K562 (cell line): ENCODE data around the gene SIRT2. TPM values are rescaled to one million over a fixed set of nuclear protein-coding genes. Genes with fewer than 3 reads are reported as not detected.

Experiments
- ATAC-seq: fragments of 200-7000 bp; cut with Tn5 transposase; 3 replicates; pipeline ENCODE4 v1.9.1; 2020; ENCODE audit warnings: moderate library complexity
- BruUV-seq: library from RNA; stranded (reverse); fragments of 400-500 nt; replicated peaks from 2 replicates; lab custom pipeline; 2021; lab: Mats Ljungman, UMichigan
- CTCF ChIA-PET: fragments of 300-600 bp; formaldehyde crosslinking; extraction: SDS; loops from one replicate; lab custom pipeline; 2021; ENCODE audit warnings: low intra/inter-chr PET ratio; lab: Yijun Ruan, JAX
- POLR2A ChIA-PET: fragments of 300-600, 350-650 bp; sonication (Branson Sonifier 250); formaldehyde crosslinking; extraction: SDS; loops from one replicate; lab custom pipeline; 2021; ENCODE audit warnings: antibody characterized with exemption, inconsistent platforms; lab: Yijun Ruan, JAX
- DNase-seq, 4 experiments: peaks; one replicate each; pipeline versions ENCODE4 v3.0.0 to v3.0.0-alpha.2; 2011 to 2018; ENCODE audit warnings: low spot score in 3 of 4, mixed read lengths in 3 of 4; ENCODE audit errors: extremely low read depth in 1 of 4
- FAIRE-seq: peaks from 2 replicates; lab custom pipeline; 2011; peaks lifted over from hg19 to GRCh38; lab: Jason Lieb, UNC
- H2AFZ ChIP-seq: 2 replicates; pipeline ENCODE4 v1.6.0; 2011; ENCODE audit warnings: low read depth, low read length, control low read depth, inconsistent platforms
- H3K27ac ChIP-seq: fragments of 200-600 bp; 3 replicates; pipeline ENCODE4 v1.8.0; 2011; ENCODE audit warnings: low read depth, mild to moderate bottlenecking, control low read depth, inconsistent platforms, low read length, moderate library complexity, mixed read lengths; ENCODE audit errors: extremely low read depth
- H3K27me3 ChIP-seq, 2 experiments: fragments of 300-600 bp in 1 of 2; 2 replicates in 1 of 2; 3 replicates in 1 of 2; pipeline versions ENCODE4 v1.6.0 to v1.8.0; 2011; ENCODE audit warnings: inconsistent platforms in 2 of 2, low read length in 2 of 2, mild to moderate bottlenecking in 1 of 2, mixed read lengths in 1 of 2, moderate library complexity in 1 of 2; ENCODE audit not compliant: control insufficient read depth in 2 of 2, insufficient read depth in 2 of 2
- H3K36me3 ChIP-seq: fragments of 300-600 bp; 3 replicates; pipeline ENCODE4 v1.8.0; 2011; ENCODE audit warnings: mild to moderate bottlenecking, low read length, inconsistent platforms; ENCODE audit not compliant: control insufficient read depth, insufficient read depth
- H3K4me1 ChIP-seq, 2 experiments: fragments of 200-600 bp in 1 of 2; replicated peaks in 1 of 2; 2 replicates in 1 of 2; 3 replicates in 1 of 2; pipeline versions ENCODE4 v1.5.1 to v1.8.0; 2011; ENCODE audit warnings: inconsistent platforms in 2 of 2, low read length in 2 of 2, mild to moderate bottlenecking in 1 of 2, mixed read lengths in 1 of 2, moderate library complexity in 1 of 2; ENCODE audit not compliant: control insufficient read depth in 2 of 2, insufficient read depth in 2 of 2
- H3K4me2 ChIP-seq: 2 replicates; pipeline ENCODE4 v1.6.1; 2011; ENCODE audit warnings: low read length, control low read depth, inconsistent platforms, mixed read lengths; ENCODE audit not compliant: insufficient read depth
- H3K4me3 ChIP-seq: fragments of 200-600 bp; sonication (generic), shearing (Covaris generic); 2 replicates; pipeline ENCODE4 v1.5.1; 2016; ENCODE audit warnings: control low read depth, inconsistent platforms
- H3K79me2 ChIP-seq: fragments of 200-600 bp; 3 replicates; pipeline ENCODE4 v1.8.0; 2011; ENCODE audit warnings: low read length, inconsistent platforms; ENCODE audit not compliant: control insufficient read depth, insufficient read depth
- H3K9ac ChIP-seq, 2 experiments: 2 replicates each; pipeline versions ENCODE4 v1.6.0 to v1.6.1; 2011; ENCODE audit warnings: low read depth in 2 of 2, low read length in 2 of 2, control low read depth in 1 of 2, inconsistent platforms in 1 of 2, mild to moderate bottlenecking in 1 of 2, mixed read lengths in 1 of 2; ENCODE audit not compliant: insufficient read depth in 1 of 2
- H3K9me1 ChIP-seq: one replicate; pipeline ENCODE4 v1.6.0; 2011; ENCODE audit warnings: inconsistent platforms, mild to moderate bottlenecking, low read length, moderate library complexity; ENCODE audit not compliant: control insufficient read depth, insufficient read depth
- H3K9me3 ChIP-seq: replicated peaks from 2 replicates; pipeline ENCODE4 v1.5.1; 2011; ENCODE audit warnings: low read depth, low read length, inconsistent platforms; ENCODE audit not compliant: control insufficient read depth, insufficient read depth
- H4K20me1 ChIP-seq: replicated peaks from 2 replicates; pipeline ENCODE4 v1.6.1; 2011; ENCODE audit warnings: low read length, inconsistent platforms, mixed read lengths; ENCODE audit not compliant: control insufficient read depth, insufficient read depth
- DNMT1 ChIP-seq: fragments of 450-650 bp; IDR thresholded peaks from 2 replicates; pipeline ENCODE4 v1.6.1; 2016; ENCODE audit warnings: antibody characterized with exemption, mild to moderate bottlenecking
- FOXK1 ChIP-seq: sonication (generic); formaldehyde crosslinking; IDR thresholded peaks from 2 replicates; pipeline ENCODE4 v1.8.0; 2022; ENCODE audit warnings: missing genetic modification reagents, mild to moderate bottlenecking, borderline replicate concordance
- GATA2 ChIP-seq: sonication (generic); formaldehyde crosslinking; IDR thresholded peaks from 2 replicates; pipeline ENCODE4 v1.4.0; 2020; ENCODE audit warnings: mild to moderate bottlenecking, missing genetic modification reagents
- GTF2E2 ChIP-seq: fragments of 200-800 bp; sonication (Bioruptor generic); IDR thresholded peaks from 2 replicates; pipeline ENCODE4 v1.6.1; 2016; ENCODE audit warnings: missing genetic modification characterization, missing compliant biosample characterization
- HDAC8 ChIP-seq: fragments of 450-650 bp; IDR thresholded peaks from 2 replicates; pipeline ENCODE4 v1.6.1; 2016; ENCODE audit warnings: mild to moderate bottlenecking, missing genetic modification characterization, moderate library complexity, missing compliant biosample characterization
- HNRNPH1 ChIP-seq: fragments of 200-400 bp; formaldehyde crosslinking; optimal IDR thresholded peaks from 2 replicates; pipeline ENCODE3; 2017; ENCODE audit warnings: low read depth, mild to moderate bottlenecking, low read length, moderate library complexity
- MYBL2 ChIP-seq, 2 experiments: fragments of 450-650 bp in 1 of 2; sonication (generic) in 1 of 2; formaldehyde crosslinking in 1 of 2; IDR thresholded peaks; 2 replicates each; pipeline versions ENCODE4 v1.6.1 to v1.8.1; 2017 to 2022; ENCODE audit warnings: borderline replicate concordance in 1 of 2, inconsistent platforms in 1 of 2, low read depth in 1 of 2, mild to moderate bottlenecking in 1 of 2, missing genetic modification reagents in 1 of 2, moderate library complexity in 1 of 2
- NEUROD1 ChIP-seq: fragments of 150-350 bp; IDR thresholded peaks from 2 replicates; pipeline ENCODE4 v1.6.1; 2014; ENCODE audit warnings: borderline replicate concordance, low read length, low read depth; ENCODE audit not compliant: partially characterized antibody
- POLR2B ChIP-seq: fragments of 450-650 bp; IDR thresholded peaks from 2 replicates; pipeline ENCODE4 v1.6.1; 2018; ENCODE audit warnings: low read depth; ENCODE audit not compliant: partially characterized antibody
- POLR2G ChIP-seq: fragments of 200-400 bp; formaldehyde crosslinking; IDR thresholded peaks from 2 replicates; pipeline ENCODE4 v1.6.1; 2017; ENCODE audit warnings: low read depth, mild to moderate bottlenecking, antibody characterized with exemption, low read length, moderate library complexity
- RBBP5 ChIP-seq: fragments of 200-600 bp; sonication (generic); IDR thresholded peaks from 2 replicates; pipeline ENCODE4 v1.6.1; 2012; ENCODE audit warnings: borderline replicate concordance, mild to moderate bottlenecking, low read length, control low read depth, inconsistent platforms; ENCODE audit not compliant: insufficient read depth, poor library complexity, severe bottlenecking
- ZBTB12 ChIP-seq: fragments of 250-450 bp; sonication (Bioruptor Pico); IDR thresholded peaks from 2 replicates; pipeline ENCODE4 v1.4.0; 2020
- ZBTB7A ChIP-seq: IDR thresholded peaks from 2 replicates; pipeline ENCODE4 v1.6.1; 2011; ENCODE audit warnings: low read depth, mild to moderate bottlenecking, low read length, moderate library complexity, borderline replicate concordance; ENCODE audit not compliant: control insufficient read depth
- ZFX ChIP-seq: sonication (generic); formaldehyde crosslinking; IDR thresholded peaks from 2 replicates; pipeline ENCODE4 v1.8.0; 2022; ENCODE audit warnings: mild to moderate bottlenecking, missing genetic modification reagents, moderate library complexity
- ZNF511 ChIP-seq: sonication (generic); formaldehyde crosslinking; IDR thresholded peaks from 2 replicates; pipeline ENCODE4 v1.8.0; 2022; ENCODE audit warnings: mild to moderate bottlenecking, missing genetic modification reagents
- WGBS: fragments of 100-300 bp; shearing (Covaris generic); methylation state at CpG from one replicate; pipeline ENCODE4 v1.1.6; 2016; ENCODE audit warnings: low coverage, mixed read lengths; ENCODE audit not compliant: insufficient coverage; ENCODE audit errors: missing lambda C conversion rate; 5-methylcytosine and 5-hydroxymethylcytosine counted together
- in situ Hi-C: fragments of 300-500 bp; cut with MboI; formaldehyde crosslinking; loops from 4 replicates; pipeline ENCODE4 v1.15.0; 2018; ENCODE audit warnings: inconsistent platforms, mixed read lengths
- intact Hi-C: fragments of 100-400 bp; cut with micrococcal nuclease; formaldehyde crosslinking; loops from 2 replicates; pipeline ENCODE4 v1.14.2; 2022
- polyA plus RNA-seq, 8 experiments: library from polyadenylated mRNA; depleted of rRNA in 4 of 8; stranded (reverse) in 5 of 8; unstranded in 3 of 8; fragments of >200 nt; fragmentation: Nextera tagmentation in 2 of 8; fragmentation: Illumina TruSeq in 1 of 8; extraction: Ambion mirVana in 2 of 8; extraction: Trizol in 1 of 8; gene quantifications; 2 replicates each; pipeline versions ENCODE4 v1.2.1 to v1.2.3, GENCODE V29; 2011 to 2014; ENCODE audit warnings: inconsistent platforms in 1 of 8, missing spikeins in 1 of 8
- total RNA-seq, 7 experiments: library from RNA; depleted of rRNA in 6 of 7; stranded (reverse); fragments of >200 nt in 6 of 7; fragmentation: Illumina TruSeq in 2 of 7; extraction: Trizol in 2 of 7; gene quantifications; 2 replicates each; pipeline versions ENCODE4 v1.2.1 to v1.2.3, GENCODE V29; 2011 to 2021; ENCODE audit warnings: low replicate concordance in 1 of 7
- TF ChIP-seq, protein P1 (sequence below): fragments of 450-650 bp; IDR thresholded peaks from one replicate; pipeline ENCODE4 v1.6.1; 2018; ENCODE audit warnings: mild to moderate bottlenecking, moderate library complexity; ENCODE audit not compliant: partially characterized antibody

Gene SIRT2
- total and polyA plus RNA-seq, 9 of the 15 experiments (the other 6 are each of a cell fraction or from before 2014, with no cell fraction given), result 2.3 to 35.2 (median 22.9) TPM

DNA sequence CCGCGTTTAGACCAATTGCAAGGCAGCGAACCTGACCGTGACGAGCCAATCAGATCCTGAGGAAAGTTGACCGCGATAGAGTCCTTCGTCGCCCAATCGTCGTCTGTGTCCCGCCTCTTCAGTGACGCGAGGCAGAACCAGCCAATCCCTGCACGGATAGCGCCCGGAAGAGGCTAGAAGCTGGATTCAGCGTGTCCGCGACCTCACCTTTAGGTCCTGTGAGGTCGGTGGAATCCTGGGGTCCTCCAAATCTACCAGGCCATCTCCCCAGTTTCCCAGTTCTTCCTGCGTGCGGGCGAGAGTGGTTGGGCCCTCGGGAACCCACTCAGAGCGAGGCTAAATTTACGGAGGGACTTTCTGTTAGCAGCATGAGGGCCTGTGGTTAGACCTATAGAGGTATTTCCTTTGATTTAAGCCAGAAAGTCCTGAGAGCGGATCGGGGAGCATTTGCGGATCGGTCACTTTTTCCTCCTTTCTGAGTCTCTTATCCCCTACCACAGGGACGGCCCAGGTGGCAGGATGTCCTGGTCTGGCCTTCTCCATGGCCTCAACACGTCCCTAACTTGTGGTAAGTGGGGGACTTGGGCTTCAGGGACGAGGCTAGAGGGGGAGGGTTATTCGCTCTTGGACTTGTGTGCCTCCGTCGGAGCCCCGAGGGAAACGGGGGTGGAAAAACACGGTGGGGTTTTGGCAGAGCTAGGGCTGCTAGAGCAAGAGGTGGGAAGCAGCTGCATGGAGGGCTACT lies 31.5 kb upstream of the SIRT2 start, which contains the start of gene MRPS12:
Gene MRPS12, plus strand, starts transcription at position 169 of the 745 bp plus-strand sequence. Its CDS starts 351 bp downstream, at position 520.
- no peaks in the 10 kb centered on the region; the same call in 1 of the 2 replicates for H4K20me1 ChIP-seq
- peak within 1 kb of the TSS; percentile 71 for H3K4me3 ChIP-seq
- FAIRE-seq, result peak; percentile 100
- H2AFZ ChIP-seq, result peak within 1 kb of the TSS; percentile 99
- CTCF ChIA-PET, result interaction anchor here (0.8 to 2.6 kb wide), 7 partner anchors 80 to 528 kb away, joined by 3 to 16 read pairs (median 9); partner anchors contain the start of genes FAM98C and HNRNPL
- in situ Hi-C loops (no loop called here), intact Hi-C loops (loop anchor here (1.0 to 10.0 kb wide), 6 partner anchors 32 to 416 kb away; partner anchors contain the start of genes ECH1, NFKBIB and SIRT2)
- WGBS, result under 1% methylated on average over 38 of the region's 40 CpGs
- H3K9me3 ChIP-seq, result peaks cover 18% of the 10 kb centered on the region
- peak within 1 kb of the TSS; percentile 100 for H3K4me2 ChIP-seq
- H3K9ac ChIP-seq, result peak within 1 kb of the TSS; percentile 91 to 98
- POLR2A ChIA-PET, result interaction anchor here (0.6 to 1.6 kb wide), 10 partner anchors 9 to 335 kb away, joined by 3 to 5 read pairs (median 4); partner anchors contain the start of genes ECH1, HNRNPL and RINL
- H3K27me3 ChIP-seq, result no peaks in the 10 kb centered on the region
- peaks cover 0 to 18% of the 10 kb centered on the region in 2 experiments; a peak in 3 of 5 replicates for H3K4me1 ChIP-seq
- BruUV-seq, result TSS peak; percentile 83
- H3K36me3 ChIP-seq, result peaks cover 36% of the 10 kb centered on the region
- H3K27ac ChIP-seq, result peak within 1 kb of the TSS; percentile 92
- DNase-seq, result peak; percentile 98 to 100 (median 100)
- ATAC-seq, result peak; percentile 99
- H3K9me1 ChIP-seq, result no peaks in the 10 kb centered on the region
- peaks cover 57% of the 10 kb centered on the region for H3K79me2 ChIP-seq
- TF ChIP-seq POLR2B, result peak; percentile 74
- TF ChIP-seq GTF2E2 (tag), result peak; percentile 72; the same call in 1 of the 2 replicates
- peak; percentile 79 for TF ChIP-seq POLR2G
- TF ChIP-seq RBBP5, result peak; percentile 8
- TF ChIP-seq GATA2 (CRISPR knock-in tag), result peak; percentile 52; the same call in 1 of the 2 replicates
- no peak for TF ChIP-seq HDAC8 (tag)
- no peak for TF ChIP-seq HNRNPH1
- TF ChIP-seq ZBTB12 (CRISPR knock-in tag), result peak; percentile 65
- TF ChIP-seq DNMT1, result no peak
- TF ChIP-seq ZBTB7A, result peak; percentile 35; the same call in 1 of the 2 replicates
- TF ChIP-seq ZNF511, result 0 out of 2 replicates have a peak, but pooled peaks have one; percentile 66
- peak; percentile 80 for TF ChIP-seq ZFX (CRISPR knock-in tag)
- TF ChIP-seq NEUROD1, result peak; percentile 74
- TF ChIP-seq FOXK1 (CRISPR knock-in tag), result peak; percentile 87; the same call in 1 of the 2 replicates
- TF ChIP-seq MYBL2 (IDR thresholded peaks at IDR 0.05; ENCODE audit: low read depth), result no peak
- no peak for TF ChIP-seq MYBL2 (CRISPR knock-in tag; IDR thresholded peaks at IDR 0.05; ENCODE audit: borderline replicate concordance)
- TF ChIP-seq, protein P1, sequence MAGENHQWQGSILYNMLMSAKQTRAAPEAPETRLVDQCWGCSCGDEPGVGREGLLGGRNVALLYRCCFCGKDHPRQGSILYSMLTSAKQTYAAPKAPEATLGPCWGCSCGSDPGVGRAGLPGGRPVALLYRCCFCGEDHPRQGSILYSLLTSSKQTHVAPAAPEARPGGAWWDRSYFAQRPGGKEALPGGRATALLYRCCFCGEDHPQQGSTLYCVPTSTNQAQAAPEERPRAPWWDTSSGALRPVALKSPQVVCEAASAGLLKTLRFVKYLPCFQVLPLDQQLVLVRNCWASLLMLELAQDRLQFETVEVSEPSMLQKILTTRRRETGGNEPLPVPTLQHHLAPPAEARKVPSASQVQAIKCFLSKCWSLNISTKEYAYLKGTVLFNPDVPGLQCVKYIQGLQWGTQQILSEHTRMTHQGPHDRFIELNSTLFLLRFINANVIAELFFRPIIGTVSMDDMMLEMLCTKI, result no peak
